ENCODE data around the gene PGF.
A peak's percentile ranks its signal among the peaks of the same experiment; 100 is the strongest.

The PGF gene

GRCh38 chr14:74891870-74892269 lies 63.5 kb downstream of the PGF start:
- DNase-seq, result peak; percentile 69
